Right renal pelvis (tissue), 4 donors: ENCODE measurements around the gene CACNB2. TPM values are rescaled to one million over a fixed set of nuclear protein-coding genes. Genes with fewer than 3 reads are reported as not detected.
A peak's percentile ranks its signal among the peaks of the same experiment; 100 is the strongest.

Experiments used
- DNase-seq, 4 donors: peaks; one replicate each; pipeline ENCODE4 v3.0.0-alpha.2; 2013; ENCODE audit warnings: low read depth in 4 of 4, low spot score in 3 of 4, missing footprints in 1 of 4
- polyA plus RNA-seq, 4 donors: library from polyadenylated mRNA; unstranded; fragments of 120-200 nt; gene quantifications; one replicate each; pipeline ENCODE4 v1.2.1, GENCODE V29; 2013; ENCODE audit not compliant: insufficient read length in 4 of 4

CACNB2 gene
- polyA plus RNA-seq, 4 donors: 3.0 to 3.4 (median 3.3) TPM

DNA sequence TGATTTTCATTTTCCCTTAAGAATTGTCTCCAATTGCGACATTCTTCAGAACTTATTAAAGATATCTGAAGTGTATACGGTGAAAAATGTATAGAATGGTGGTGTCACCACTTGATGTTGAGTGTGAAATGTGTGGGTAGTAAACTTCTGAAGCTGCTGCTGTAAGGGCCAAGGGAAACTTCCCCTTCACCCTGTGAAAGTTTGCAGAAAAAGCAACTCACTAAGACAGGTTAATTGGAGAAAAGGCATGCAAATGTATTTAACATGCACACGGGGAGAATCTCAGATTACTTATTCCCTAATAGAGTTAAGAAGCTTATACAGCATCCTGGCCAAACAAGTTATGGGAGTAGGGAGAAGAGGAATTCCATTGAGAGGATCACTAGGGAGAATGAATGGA is 338.1 kb downstream of the CACNB2 start:
- no peak for DNase-seq

DNA sequence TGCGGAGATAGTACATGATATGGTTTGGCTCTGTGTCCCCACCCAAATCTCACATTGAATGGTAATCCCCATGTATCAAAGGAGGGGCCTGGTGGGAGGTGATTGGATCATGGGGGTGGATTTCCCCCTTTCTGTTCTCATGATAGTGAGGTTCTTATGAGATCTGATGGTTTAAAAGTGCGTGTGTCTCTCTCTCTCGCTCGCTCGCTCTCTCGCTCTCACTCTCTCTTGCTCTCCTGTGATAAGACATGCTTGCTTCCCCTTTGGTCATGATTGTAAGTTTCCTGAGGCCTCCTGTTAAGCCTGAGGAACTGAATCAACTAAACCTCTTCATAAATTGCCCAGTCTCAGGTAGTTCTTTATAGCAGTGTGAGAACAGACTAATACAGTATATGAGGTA is 339.3 kb downstream of the CACNB2 start:
- no peak for DNase-seq

DNA sequence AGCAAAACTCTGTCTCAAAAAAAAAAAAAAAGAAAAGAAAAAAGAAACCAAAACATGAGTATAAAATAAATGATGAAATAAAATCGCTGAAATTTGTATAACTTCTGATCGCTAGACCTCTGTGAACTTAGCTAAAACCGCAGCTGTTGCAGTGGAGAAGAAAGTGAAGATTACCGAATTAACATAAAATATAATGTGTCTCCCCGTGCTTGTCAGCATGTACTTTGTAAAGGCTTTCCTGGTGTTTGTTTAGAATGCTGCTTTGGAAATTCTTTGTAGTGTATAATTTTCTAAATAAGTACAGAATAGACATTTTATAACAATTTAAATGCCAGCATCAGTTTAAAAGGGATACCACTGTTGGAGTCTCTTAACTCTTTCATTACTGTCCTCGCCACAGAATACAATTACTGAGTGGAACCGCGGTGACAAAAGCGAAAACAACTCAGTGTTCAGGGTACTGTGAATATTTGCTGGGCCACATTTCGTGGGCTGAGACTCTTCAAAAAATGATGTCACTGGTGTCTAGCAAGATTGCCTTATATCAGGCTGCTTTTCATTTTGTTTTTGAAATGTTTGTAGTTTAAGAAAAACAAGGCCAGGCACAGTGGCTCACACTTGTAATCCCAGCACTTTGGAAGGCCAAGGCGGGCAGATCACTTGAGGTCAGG is 343.4 kb downstream of the CACNB2 start:
- DNase-seq: no peak

DNA sequence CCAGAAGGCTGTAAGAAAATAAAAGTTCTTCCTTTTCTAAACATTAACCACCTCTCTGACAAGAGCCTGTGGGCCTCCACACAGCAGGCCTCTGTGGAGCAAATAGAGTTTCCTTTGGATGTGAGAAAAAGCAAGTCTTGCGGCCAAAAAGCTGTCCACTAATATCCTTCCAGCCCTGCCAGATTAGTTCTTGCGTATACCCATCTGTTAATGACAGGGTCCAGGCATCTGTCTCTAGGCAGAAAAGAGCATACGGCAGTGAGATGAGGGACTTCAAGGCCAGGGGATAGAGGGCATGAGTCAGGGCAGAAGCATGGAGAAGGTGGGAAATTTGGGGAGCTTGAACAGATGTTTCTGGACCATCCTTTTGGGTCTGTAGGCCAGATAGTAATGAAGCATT is 346.2 kb downstream of the CACNB2 start:
- DNase-seq: no peak

DNA sequence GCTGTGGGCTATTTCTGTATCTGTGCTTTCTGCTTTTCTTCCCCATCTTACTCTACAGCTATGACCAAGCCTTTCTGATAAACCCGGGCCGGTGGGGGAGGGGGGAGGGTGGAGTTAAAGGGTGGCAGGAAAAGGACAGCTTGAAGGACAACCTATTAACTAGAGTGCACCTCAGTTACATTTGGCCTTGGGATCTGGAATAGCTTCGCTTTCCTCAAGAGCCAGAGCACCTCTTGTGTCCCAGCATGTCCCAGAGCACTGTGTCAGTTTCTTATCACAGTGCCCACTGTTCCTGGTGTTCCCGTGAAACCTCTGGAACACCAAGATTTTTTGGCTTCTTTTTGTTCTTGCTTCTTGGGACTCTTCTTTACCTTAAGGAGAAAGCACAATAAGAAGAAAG is 350.5 kb downstream of the CACNB2 start:
- no peak for DNase-seq

DNA sequence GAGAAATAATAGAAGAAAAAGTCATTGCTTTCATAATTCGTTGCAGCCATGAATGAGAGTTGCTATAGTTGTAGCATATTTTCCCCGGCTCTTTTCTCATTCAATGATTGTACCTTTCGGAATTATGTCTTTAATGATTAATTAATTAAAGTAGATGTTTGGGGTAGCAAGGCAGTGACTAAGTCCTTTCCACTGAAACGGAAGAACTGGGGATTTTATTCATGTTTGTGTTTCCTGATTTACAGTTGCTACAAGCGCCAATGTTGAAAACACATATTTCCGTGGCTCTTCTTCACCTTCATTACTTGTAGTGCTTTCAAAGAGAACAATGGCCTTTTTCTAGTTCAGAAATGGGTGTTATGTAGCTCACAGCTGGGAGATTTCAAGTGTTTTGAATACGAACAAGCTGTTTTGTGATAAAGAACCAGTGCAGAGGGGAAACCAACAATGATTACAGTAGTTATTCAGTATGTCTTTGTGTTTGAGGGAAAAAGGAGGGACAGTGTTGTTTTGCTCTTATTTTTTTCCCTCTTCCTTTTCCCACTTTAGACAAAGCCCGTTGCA is 357.7 kb downstream of the CACNB2 start:
- peak in 3 of 4 donors; percentile 4 to 12 (median 6) for DNase-seq

DNA sequence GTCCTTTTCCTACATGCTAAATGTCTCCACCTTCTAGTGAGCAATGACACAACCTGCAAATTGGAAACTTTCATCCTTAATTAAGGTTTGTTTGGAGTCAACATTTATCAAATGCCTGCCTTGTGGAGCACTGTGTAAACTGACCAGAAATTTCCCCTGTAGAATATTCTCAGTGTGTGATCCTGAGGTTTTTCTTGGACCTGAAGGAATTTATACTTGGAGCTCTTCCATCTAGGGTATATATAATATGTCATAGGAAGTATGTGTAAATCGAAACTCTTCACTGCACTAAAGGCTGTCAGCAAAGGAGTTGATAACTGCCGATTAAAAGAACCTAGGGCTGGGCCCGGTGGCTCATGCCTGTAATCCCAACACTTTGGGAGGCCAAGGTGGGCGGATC is 358.8 kb downstream of the CACNB2 start:
- DNase-seq: no peak

DNA sequence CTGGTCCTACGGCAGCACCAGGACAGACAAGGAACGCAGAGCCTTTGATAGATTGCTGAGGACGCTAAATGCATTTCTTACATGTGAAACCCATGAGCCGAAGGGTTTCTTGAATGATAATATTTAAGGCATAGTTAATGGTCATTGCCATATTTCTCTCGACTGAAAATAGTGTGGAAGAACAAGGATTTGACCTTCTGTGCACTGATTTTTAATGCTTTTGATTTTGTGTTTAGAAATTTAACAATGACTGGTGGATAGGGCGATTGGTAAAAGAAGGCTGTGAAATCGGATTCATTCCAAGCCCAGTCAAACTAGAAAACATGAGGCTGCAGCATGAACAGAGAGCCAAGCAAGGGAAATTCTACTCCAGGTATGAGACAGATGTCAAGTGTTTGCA is 360.4 kb downstream of the CACNB2 start:
- no peak for DNase-seq

DNA sequence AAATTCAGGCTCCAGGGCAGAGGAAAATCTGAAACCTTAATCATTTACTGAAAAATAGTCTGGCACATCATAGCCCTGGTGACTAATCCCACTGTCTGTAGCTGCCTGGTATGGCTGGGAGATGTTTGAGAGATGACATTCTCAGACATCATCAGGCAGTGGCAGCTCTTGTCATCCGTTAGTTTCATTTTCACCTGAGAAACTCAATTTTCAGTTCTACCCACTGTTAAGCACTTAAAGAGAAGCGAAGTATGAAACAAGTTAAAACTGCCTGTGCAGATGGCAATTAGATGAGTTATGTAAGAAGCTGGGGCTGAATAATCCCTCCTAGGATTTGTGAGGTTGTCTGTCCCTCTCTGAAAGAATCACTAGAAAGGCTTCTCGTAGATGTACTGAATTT is 361.0 kb downstream of the CACNB2 start:
- no peak for DNase-seq

DNA sequence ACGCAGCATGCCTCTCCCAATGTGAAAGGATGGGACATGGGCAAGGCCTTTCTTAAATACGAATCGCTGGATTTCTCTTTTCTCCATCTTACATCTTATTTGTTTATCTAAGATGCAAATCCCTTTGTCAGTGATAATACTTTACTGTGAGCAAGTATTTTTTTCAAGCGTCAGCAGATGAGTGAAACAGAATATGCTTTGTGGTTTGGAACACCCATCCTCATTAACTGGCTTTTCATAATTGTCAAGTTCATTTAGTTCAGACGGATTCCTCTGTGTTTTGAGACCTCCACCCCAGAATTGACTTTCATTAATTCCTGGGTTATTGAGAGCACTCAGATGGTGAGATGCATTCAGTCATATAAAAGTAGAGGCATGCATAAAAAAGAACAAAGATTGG is 361.4 kb downstream of the CACNB2 start:
- no peak for DNase-seq

DNA sequence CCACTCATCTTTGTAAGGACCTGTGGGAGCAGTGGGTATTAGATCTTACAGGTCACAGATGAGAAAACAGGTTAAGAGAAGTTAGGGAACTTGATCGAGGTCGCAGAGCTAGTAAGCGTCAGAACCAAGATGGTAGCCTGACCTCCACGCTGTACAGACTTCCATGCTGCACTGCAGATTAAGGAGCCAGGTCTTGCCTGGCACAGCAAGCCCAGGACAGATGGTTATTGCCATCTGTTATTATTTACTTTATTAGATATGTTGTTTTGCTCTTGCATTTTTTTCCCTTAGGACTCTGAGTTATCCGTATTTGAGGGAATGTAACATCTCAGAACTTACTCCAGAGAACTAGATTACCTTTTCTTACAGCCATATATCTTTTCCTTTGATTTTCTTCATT is 363.9 kb downstream of the CACNB2 start:
- no peak for DNase-seq

DNA sequence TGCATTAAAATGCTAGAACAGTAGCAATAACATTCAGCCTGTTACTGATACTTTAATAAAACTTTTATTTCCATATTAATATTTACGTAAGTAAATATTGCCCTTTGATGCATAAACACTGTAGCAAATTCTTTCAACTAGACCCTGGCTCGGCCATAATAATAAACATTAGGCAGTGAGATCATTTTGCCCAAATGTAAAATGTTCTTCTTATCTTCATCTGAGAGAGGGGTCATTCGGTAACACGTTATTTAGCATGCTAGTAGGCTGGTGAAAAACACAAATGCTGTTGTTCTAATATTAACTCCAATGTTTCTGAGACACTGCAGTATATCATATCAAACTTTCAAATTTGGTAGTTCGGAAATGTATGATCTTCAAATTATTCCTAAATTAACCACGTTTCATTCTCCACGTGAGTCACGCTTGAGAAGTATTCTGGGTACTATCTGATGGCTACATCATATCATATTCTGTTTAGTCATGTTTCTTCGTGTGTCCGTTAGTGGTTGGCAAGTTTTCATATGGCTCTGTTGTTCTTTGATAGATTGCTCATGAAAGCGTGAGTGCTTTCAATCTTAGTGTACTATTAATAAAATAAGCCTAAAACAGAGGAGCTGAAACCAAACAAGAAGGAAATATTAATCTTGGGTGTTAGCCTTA is 365.4 kb downstream of the CACNB2 start:
- no peak for DNase-seq

DNA sequence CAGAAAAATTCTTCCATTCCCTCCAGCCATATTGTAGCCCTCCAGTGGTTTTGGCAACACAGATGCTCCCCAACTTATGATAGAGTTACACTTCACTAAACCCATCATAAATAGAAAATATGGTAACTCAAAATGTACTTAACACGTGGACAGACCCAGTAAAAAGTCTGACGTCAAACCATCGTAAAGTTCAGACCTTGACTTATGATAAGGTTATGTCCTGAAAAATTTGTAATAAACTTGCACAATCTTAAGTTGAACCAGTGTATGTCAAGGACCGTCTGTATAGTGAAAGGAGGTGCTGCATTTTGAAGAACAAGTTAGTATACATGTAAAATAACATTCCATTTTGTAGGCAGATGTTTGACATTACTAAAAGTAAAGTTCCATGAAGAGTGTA is 368.4 kb downstream of the CACNB2 start:
- no peak for DNase-seq

DNA sequence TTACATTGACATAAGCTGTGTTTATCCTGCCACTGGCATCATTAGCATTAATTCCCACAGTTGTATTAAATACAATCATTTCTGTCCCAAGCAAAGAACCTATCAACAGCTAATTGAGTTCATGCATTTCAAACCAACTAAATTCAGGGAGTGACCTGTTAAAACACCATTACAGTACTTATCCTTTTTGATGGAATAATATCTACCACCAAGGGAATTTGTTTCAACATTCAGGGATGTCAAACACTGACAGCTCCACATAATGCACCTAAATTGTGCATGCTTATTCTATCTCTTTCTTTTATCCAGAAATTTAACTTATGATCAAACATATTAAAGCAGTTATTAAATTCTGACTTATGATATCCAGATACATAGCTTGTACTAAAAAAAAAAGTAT is 374.3 kb downstream of the CACNB2 start:
- no peak for DNase-seq

DNA sequence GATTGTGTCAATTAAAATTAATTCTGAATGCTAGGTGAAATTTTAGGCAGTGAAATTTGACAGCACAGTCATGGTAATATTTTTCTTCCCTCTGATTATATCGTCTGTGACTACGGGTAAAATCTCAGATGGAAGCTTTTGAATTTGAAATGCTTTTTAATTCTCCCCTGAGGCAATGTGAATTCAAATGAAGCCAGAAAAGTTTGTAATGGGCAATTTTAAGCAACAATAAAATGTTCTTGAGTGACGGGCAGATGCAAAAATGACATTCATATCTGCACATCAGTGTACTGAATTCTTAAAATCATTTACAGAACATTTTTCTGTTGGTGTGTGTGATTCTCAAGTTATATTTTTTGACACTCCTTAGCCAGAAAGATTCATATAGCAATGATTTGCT is 376.6 kb downstream of the CACNB2 start:
- no peak for DNase-seq

DNA sequence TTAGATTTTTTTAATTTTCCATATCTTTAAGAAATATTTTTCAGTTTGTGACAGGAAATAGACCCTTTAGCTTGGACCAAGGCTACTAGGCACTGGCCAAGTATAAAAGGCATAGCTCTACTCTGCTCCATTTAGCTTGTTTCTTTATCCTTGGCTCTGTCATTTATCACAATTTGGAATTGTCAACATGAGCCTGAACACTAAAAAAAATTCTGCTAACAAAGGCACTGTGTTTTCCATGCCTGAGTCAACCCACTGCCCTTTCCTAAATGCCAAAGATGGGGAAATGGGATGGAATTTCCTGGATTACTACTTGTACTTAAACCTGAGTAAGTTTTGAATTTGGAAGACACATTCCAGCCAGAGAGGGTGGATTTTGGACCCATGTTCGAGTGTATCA is 382.8 kb downstream of the CACNB2 start:
- DNase-seq: no peak

DNA sequence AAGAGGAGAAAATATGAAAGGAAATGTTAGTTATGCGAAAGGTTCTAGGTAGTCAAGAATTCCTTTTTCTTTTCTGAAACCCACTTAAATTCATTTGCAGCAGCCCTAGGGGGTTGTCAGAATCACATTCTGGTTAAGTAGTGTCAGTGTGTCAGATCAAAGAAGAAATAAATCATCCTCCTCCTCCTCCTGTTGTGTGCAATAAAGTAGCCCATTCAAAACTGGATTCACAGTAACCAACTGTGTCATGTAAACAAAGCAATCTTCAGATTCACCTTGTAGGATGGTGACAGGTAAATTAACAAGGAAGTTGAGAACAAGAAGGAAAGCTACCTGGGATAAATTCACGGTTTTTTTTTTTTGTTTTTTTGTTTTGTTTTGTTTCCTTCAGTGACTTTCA is 383.6 kb downstream of the CACNB2 start:
- no peak for DNase-seq

DNA sequence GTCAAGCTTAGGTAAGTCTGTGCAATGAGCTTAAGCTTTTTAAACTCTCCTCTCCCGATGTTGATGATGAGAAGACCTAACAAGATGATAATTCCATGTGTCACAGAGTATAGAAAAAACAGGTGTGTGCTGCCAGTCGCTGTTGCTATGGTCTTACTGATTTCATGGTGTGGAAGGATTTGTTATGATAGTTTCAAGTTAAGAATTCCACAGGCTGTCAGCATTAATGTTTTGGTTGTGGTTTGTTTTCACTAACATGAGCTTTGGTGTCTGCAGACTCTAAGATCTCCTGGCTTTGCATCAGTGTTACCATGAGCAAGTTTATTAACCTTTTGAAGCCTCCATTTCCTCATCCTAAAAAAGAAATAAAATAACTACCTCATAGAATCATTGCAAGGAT is 387.5 kb downstream of the CACNB2 start:
- DNase-seq: no peak

DNA sequence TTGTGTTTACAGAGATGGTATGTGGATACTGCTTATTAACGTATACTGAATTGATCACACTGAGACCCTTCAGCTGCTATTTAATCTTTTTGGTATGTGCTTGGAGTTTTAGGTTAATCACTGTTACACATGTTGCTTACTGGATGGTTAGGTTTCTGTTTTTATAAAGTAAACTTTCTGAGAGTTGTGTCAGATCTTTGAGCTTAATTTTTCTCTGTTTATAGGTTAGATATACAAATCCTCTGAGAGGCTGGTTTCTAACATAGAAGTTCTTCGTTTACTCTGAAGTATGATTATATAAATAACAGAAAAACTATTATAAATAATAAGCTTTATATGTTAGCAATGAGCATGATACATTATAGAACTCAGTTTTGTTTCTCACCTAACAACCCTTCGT is 388.1 kb downstream of the CACNB2 start:
- no peak for DNase-seq

DNA sequence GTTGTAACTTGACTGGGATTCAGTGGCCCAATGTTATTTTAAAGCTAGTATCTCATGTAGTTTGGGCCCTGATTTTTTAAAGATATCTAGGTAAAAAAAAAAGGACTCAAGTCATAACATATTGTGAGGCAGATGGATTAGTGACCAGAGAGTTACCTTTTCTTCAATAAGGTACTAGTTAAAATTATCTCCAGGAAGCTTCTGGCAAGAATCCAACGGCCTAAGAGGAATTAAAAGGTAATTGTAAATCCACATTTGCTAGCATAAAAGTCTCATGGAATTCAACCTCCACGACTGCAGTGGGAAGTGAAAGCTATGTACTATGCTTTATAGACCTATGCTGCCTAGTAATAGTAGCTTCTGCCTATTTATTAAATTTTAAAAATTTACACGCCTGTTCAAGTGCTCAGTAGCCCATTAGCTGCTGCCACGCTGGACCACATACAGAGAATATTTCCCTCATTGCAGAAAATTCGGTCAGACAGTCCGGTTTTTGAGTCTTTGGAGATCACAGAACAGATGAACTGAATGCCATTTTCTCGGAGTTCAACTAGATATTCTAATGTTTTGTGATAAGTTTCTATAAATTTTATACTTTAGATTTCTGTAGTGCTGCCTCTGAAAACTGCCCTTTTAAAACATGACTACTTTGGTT is 392.8 kb downstream of the CACNB2 start:
- DNase-seq: no peak

DNA sequence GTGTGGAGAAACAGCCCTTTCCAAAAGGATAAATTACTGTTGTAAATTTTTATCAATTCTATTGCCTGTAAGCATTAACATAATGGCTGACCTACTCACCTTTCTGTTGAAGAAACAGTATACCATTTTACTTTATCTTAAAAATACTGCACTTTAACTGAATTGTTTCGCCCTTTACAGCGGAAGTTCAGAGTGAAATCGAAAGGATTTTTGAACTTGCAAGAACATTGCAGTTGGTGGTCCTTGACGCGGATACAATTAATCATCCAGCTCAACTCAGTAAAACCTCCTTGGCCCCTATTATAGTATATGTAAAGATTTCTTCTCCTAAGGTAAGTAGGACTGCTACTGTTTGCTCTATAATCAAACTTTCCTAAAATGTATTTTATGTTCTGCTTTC is 393.7 kb downstream of the CACNB2 start:
- peak in 3 of 4 donors; percentile 30 to 59 (median 44) for DNase-seq

DNA sequence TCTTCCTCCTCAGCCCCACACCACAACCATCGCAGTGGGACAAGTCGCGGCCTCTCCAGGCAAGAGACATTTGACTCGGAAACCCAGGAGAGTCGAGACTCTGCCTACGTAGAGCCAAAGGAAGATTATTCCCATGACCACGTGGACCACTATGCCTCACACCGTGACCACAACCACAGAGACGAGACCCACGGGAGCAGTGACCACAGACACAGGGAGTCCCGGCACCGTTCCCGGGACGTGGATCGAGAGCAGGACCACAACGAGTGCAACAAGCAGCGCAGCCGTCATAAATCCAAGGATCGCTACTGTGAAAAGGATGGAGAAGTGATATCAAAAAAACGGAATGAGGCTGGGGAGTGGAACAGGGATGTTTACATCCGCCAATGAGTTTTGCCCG is 399.1 kb downstream of the CACNB2 start:
- DNase-seq: no peak
